Naive thymus-derived CD4-positive, alpha-beta T cell (primary cell): ENCODE measurements around the gene COL5A1. TPM values are rescaled to one million over a fixed set of nuclear protein-coding genes. Genes with fewer than 3 reads are reported as not detected.

Experiments used
- ATAC-seq: fragments of 150-1000 bp; cut with Tn5 transposase; 2 replicates; pipeline ENCODE4 v1.10.0; 2021; ENCODE audit warnings: mild to moderate bottlenecking, moderate library complexity
- CTCF ChIA-PET: fragments of 350-600 bp; sonication (Branson Sonifier 250); formaldehyde crosslinking; loops from one replicate; lab custom pipeline; 2021; ENCODE audit warnings: antibody characterized with exemption; lab: Charles Lee
- POLR2A ChIA-PET: fragments of 350-600 bp; sonication (Branson Sonifier 250); formaldehyde crosslinking; loops from one replicate; lab custom pipeline; 2021; ENCODE audit warnings: antibody characterized with exemption, inconsistent platforms; lab: Charles Lee
- DNase-seq, 9 donors: peaks; one replicate each; pipeline versions ENCODE4 v3.0.0 to v3.0.0-alpha.2; 2020 to 2022; ENCODE audit warnings: mixed read lengths in 1 of 9
- H3K27ac ChIP-seq: one replicate; pipeline ENCODE4 v1.7.0; 2013; ENCODE audit warnings: mild to moderate bottlenecking, low read depth, low read length, moderate library complexity
- H3K27me3 ChIP-seq, 2 donors: one replicate each; pipeline ENCODE4 v1.7.0; 2013; ENCODE audit warnings: low read length in 2 of 2, mild to moderate bottlenecking in 2 of 2, moderate library complexity in 2 of 2; ENCODE audit not compliant: control insufficient read depth in 2 of 2, insufficient read depth in 2 of 2
- H3K36me3 ChIP-seq, 3 experiments: 1 replicate in 2 of 3; 2 replicates in 1 of 3; pipeline ENCODE4 v1.7.0; 2013; ENCODE audit warnings: low read length in 3 of 3, mild to moderate bottlenecking in 3 of 3, moderate library complexity in 1 of 3; ENCODE audit not compliant: insufficient read depth in 3 of 3, control insufficient read depth in 2 of 3
- H3K4me1 ChIP-seq, 2 donors: one replicate each; pipeline ENCODE4 v1.7.0; 2013; ENCODE audit warnings: low read length in 2 of 2, mild to moderate bottlenecking in 2 of 2, moderate library complexity in 1 of 2; ENCODE audit not compliant: control insufficient read depth in 2 of 2, insufficient read depth in 2 of 2
- H3K4me3 ChIP-seq: 2 replicates; pipeline ENCODE4 v1.7.0; 2013; ENCODE audit warnings: mild to moderate bottlenecking, low read length
- H3K9me3 ChIP-seq, 3 experiments: 1 replicate in 2 of 3; 2 replicates in 1 of 3; pipeline ENCODE4 v1.7.0; 2013; ENCODE audit warnings: low read length in 3 of 3; ENCODE audit not compliant: control insufficient read depth in 2 of 3
- H3K27ac Mint-ChIP-seq, 9 donors: one replicate each; pipeline ENCODE4 v1.8.0; 2020 to 2022; ENCODE audit warnings: mixed read lengths in 9 of 9, mild to moderate bottlenecking in 8 of 9, moderate library complexity in 5 of 9, inconsistent platforms in 2 of 9
- H3K27me3 Mint-ChIP-seq, 5 donors: one replicate each; pipeline ENCODE4 v1.8.0; 2021 to 2022; ENCODE audit warnings: mixed read lengths in 5 of 5, mild to moderate bottlenecking in 1 of 5
- H3K36me3 Mint-ChIP-seq, 5 donors: one replicate each; pipeline ENCODE4 v1.8.0; 2020 to 2022; ENCODE audit warnings: mixed read lengths in 5 of 5, mild to moderate bottlenecking in 3 of 5, inconsistent platforms in 1 of 5
- H3K4me1 Mint-ChIP-seq, 7 donors: one replicate each; pipeline ENCODE4 v1.8.0; 2020 to 2022; ENCODE audit warnings: mixed read lengths in 7 of 7, mild to moderate bottlenecking in 3 of 7, inconsistent platforms in 1 of 7
- H3K4me3 Mint-ChIP-seq, 10 donors: one replicate each; pipeline ENCODE4 v1.8.0; 2020 to 2022; ENCODE audit warnings: mild to moderate bottlenecking in 10 of 10, mixed read lengths in 10 of 10, moderate library complexity in 6 of 10, inconsistent platforms in 2 of 10
- H3K9me3 Mint-ChIP-seq, 11 donors: one replicate each; pipeline ENCODE4 v1.8.0; 2020 to 2022; ENCODE audit warnings: mixed read lengths in 11 of 11, mild to moderate bottlenecking in 4 of 11, inconsistent platforms in 1 of 11, moderate library complexity in 1 of 11
- intact Hi-C, 2 donors: fragments of 100-400 bp; cut with micrococcal nuclease; formaldehyde crosslinking; loops; one replicate each; pipeline ENCODE4 v1.15.1; 2023
- polyA plus RNA-seq, 2 donors: library from polyadenylated mRNA; unstranded; fragments of 300-500 nt; fragmentation: Illumina TruSeq; gene quantifications; one replicate each; pipeline ENCODE4 v1.2.3, GENCODE V29; 2021
- total RNA-seq, 6 experiments: library from RNA in 5 of 6; stranded (reverse) in 5 of 6; gene quantifications; 1 replicate in 5 of 6; 2 replicates in 1 of 6; pipeline ENCODE4 v1.2.3 and lab custom pipeline; 2021 to 2026

COL5A1 gene
- total and polyA plus RNA-seq, 7 experiments from 2014 or later: 0.16 to 0.56 (median 0.24) TPM; not detected in 2

DNA sequence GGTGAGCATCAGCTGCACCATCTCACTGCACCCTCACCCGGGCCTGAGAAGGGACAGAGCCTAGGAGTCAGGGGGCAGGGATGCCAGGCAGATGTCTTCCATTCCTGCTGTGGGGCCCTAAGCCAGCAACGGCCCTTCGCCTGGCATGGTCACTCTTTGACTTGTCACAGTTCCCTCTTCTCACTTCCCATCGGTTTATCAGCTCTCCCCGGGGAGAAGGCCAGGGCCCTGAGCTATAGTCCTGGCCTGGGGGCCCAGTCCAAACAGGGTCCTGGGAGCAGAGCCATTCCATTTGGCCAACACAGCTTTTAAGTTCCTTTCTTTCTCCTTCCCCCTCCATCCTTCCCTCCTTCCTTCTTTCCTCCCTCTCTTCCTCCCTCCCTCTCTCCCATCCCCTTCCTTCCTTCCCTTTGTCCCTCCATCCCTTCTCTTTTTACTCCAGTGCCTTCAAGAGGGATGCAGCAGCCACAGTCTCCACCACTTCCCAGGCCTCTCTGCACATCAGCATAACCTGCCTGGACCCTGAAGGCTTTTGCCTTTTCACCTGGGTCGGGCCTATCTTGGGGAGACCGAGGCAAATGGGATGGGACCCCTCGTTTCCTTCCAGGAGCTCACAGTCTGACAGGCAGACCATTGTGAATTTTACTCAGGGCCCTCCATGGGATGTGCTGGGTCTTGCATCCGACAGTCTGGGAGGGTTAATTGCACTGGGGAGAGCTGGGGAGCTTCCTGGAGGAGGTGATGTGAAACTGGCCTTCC, 4.2 kb downstream of the COL5A1 start:
- intact Hi-C loops: loop anchor here in 1 of 2 donors (10.0 kb wide), 1 partner anchor 1189 kb away; no protein-coding TSS in a partner anchor
- CTCF ChIA-PET: no interaction called here
- DNase-seq: no peak

DNA sequence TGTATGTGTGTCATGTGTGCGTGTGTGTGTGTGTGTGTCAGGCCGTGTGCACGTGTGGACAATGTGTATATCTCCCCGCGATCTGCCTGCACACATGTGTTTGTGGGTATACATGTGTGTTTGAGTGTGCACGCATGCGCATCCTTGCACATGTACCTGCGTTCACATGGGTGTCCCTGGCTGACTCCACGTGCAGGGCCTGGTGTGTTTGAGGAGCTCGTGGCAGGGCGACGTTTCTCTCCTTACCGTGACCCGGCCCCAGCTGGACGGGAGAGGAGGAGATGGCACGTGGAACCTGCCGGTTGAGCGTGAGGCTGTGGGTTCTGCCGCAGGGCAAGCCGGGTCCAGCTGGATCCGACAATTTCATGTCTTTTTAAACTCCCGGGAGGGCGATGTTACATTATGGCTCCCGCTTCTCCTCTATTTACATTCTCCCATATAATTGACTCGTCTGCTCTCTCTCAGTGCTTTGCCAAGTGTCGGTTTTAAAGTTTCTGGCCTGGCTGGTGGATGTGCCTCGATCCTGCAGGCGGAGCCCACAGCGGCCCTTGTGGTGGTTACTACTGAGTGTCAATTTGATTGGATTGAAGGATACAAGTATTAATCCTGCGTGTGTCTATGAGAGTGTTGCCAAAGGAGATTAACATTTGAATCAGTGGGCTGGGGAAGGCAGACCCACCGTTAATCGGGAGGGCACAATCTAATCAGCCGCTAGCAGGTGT, 5.9 kb downstream of the COL5A1 start:
- Mint-ChIP-seq H3K4me1 (peaks cover 0 to 4% (median 0%) of the 10 kb centered on the region in 7 donors), H3K27ac (no peak overlapping the region), H3K9me3 (peaks cover 0 to 2% (median 0%) of the 10 kb centered on the region in 11 donors), H3K27me3 (peaks cover 5 to 21% (median 8%) of the 10 kb centered on the region in 5 donors), H3K36me3 (no peaks in the 10 kb centered on the region), H3K4me3 (no peak overlapping the region)
- Histone ChIP-seq H3K36me3 (no peaks in the 10 kb centered on the region), H3K4me1 (no peaks in the 10 kb centered on the region), H3K9me3 (no peaks in the 10 kb centered on the region), H3K27ac (no peak overlapping the region), H3K4me3 (no peak overlapping the region), H3K27me3 (no peaks in the 10 kb centered on the region)
- intact Hi-C loops: loop anchor here in 1 of 2 donors (10.0 kb wide), 1 partner anchor 1187 kb away; no protein-coding TSS in a partner anchor
- ATAC-seq (no peak), DNase-seq (no peak)
- ChIA-PET POLR2A (no interaction called here), CTCF (no interaction called here)

More for the DNA sequence above, 4.2 kb downstream of the COL5A1 start:
- Mint-ChIP-seq H3K9me3 (peaks cover 0 to 2% (median 0%) of the 10 kb centered on the region in 11 donors), H3K27ac (no peak overlapping the region), H3K4me1 (peaks cover 0 to 4% (median 0%) of the 10 kb centered on the region in 7 donors), H3K27me3 (peaks cover 4 to 22% (median 9%) of the 10 kb centered on the region in 5 donors), H3K4me3 (no peak overlapping the region), H3K36me3 (no peaks in the 10 kb centered on the region)
- Histone ChIP-seq H3K27ac (no peak overlapping the region), H3K27me3 (no peaks in the 10 kb centered on the region), H3K9me3 (no peaks in the 10 kb centered on the region), H3K4me3 (no peak overlapping the region), H3K36me3 (no peaks in the 10 kb centered on the region), H3K4me1 (no peaks in the 10 kb centered on the region)
- no peak for ATAC-seq
- POLR2A ChIA-PET: no interaction called here

DNA sequence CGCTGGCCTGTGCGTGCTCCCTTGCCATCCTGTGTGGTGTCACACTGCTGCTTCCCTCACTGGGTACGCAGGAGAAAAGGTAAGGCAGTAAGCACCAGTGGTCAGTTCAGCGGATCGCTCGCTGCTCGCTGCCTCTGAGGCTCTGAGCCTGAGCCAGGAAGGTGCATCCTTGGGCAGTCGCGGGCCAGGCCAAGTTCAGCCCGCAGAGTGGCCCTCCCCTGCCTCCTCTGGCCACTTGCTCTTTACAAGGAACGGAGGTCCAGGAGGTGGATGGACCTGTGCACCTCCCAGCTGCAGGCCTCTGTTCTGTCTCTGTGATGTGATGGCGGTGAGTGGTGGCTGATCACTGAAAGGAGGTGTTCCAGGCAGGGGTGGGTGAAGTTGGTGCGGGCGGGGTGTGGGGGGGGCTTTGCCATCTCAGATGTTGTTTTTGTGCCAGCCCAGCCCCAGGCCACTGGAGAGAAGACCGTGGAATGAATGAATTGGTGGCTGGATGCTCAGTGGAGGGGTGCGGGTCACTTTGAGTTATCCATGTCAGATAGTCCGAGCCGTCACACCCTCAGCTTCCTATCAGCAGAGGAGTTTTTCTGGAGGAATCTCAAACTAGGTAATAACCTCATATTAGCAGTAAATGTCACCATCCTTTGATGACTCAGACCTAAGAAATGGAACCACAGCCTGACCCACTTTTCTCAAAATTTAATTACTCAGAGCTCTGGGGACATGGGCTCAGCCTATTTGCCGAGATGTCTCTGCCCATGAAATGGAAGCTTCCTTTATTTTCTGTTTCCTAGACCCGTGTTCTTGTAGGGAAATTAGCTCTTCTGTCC, 7.3 kb downstream of the COL5A1 start:
- ATAC-seq: no peak
- intact Hi-C loops: loop anchor here in 1 of 2 donors (10.0 kb wide), 1 partner anchor 1186 kb away; no protein-coding TSS in a partner anchor
- no peaks in the 10 kb centered on the region for H3K36me3 Mint-ChIP-seq
- H3K9me3 Mint-ChIP-seq: peaks cover 0 to 2% (median 0%) of the 10 kb centered on the region in 11 donors
- H3K27ac Mint-ChIP-seq: no peak overlapping the region
- ChIA-PET POLR2A (no interaction called here), CTCF (interaction anchor here (0.7 kb wide), 1 partner anchor 200 kb away, joined by 3 read pairs; no protein-coding TSS in a partner anchor)
- DNase-seq: no peak
- Histone ChIP-seq H3K27me3 (no peaks in the 10 kb centered on the region), H3K36me3 (no peaks in the 10 kb centered on the region), H3K4me1 (no peaks in the 10 kb centered on the region), H3K9me3 (no peaks in the 10 kb centered on the region), H3K4me3 (no peak overlapping the region), H3K27ac (no peak overlapping the region)
- H3K4me1 Mint-ChIP-seq: no peaks in the 10 kb centered on the region
- no peak overlapping the region for H3K4me3 Mint-ChIP-seq
- peaks cover 0 to 7% (median 0%) of the 10 kb centered on the region in 5 donors for H3K27me3 Mint-ChIP-seq

DNA sequence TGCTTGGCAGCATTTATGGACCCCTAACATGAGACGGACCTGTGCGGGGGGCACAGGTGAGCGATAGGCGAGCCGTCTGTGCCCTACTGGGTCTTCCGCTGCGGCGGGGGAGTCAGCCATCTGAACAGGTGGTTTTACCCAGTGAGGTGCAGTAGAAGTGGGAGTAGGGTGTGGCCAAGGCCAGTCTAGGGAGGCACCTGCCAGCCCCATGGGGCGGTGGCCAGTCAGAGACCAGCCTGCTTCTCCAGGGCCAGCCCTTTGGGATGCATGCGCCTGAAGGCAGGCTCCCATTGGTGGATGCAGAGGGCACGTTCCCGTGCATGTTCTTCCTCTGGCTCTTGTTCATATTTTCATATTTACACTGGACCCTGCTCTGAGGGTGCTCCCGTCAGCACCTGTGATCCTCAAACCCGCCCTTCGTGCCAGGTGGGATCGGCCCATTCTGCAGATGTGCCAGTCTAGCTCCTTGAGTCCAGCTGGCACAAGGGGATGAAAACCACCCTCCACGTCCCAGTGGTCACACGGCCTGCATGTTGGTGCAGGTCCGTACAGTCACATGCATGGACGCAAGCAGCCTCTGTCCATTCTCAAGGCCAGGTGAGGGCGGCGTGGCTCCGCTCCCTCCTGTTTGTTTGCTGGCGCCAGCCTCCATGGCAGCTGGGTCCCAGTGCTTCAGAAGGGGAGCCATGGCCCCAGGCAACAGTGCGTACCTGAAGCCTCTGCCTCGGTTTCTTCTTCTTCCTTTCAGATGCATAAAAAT, 9.0 kb downstream of the COL5A1 start:
- DNase-seq: no peak
- Histone ChIP-seq H3K27ac (no peak overlapping the region), H3K4me3 (no peak overlapping the region), H3K9me3 (no peaks in the 10 kb centered on the region), H3K27me3 (no peaks in the 10 kb centered on the region), H3K4me1 (no peaks in the 10 kb centered on the region), H3K36me3 (no peaks in the 10 kb centered on the region)
- CTCF ChIA-PET: no interaction called here
- Mint-ChIP-seq H3K36me3 (no peaks in the 10 kb centered on the region), H3K27me3 (peaks cover 0 to 6% (median 0%) of the 10 kb centered on the region in 5 donors), H3K4me1 (no peaks in the 10 kb centered on the region), H3K4me3 (no peak overlapping the region), H3K9me3 (no peaks in the 10 kb centered on the region), H3K27ac (no peak overlapping the region)
- ATAC-seq: no peak
- intact Hi-C loops: no loop called here
- POLR2A ChIA-PET: no interaction called here

DNA sequence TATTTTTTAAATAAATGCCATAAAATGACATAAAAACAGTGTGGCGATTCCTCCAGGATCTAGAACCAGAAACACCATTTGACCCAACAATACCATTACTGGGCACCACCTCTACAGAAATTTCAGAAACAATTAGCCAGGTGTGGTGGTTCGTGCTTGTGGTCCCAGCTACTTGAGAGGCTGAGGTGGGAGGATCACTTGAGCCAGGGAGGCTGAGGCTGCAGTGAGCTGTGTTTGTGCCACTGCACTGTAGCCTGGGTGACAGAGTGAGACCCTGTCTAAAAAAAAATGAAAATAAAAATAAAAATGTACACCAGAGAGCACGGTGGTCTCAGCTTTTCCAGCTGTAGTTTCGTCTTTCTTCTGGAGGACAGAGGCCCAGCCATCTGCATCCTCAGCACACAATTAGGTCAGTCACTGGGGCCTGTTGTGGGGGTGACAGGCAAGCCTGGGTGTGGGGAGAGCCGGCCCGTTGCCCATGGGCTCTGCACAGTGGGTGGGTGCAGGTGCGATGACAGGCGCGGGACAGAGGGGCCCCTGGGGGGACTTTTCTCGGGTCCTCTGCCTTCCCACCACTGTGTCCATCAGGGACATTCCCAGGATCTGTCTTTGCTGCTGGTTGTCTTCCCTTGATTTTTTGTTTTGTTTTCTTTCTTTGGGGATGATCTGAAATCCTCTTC, 9.8 kb downstream of the COL5A1 start:
- Histone ChIP-seq H3K4me1 (no peaks in the 10 kb centered on the region), H3K9me3 (no peaks in the 10 kb centered on the region), H3K4me3 (no peak overlapping the region), H3K27me3 (no peaks in the 10 kb centered on the region), H3K36me3 (no peaks in the 10 kb centered on the region), H3K27ac (no peak overlapping the region)
- H3K36me3 Mint-ChIP-seq: no peaks in the 10 kb centered on the region
- POLR2A ChIA-PET: no interaction called here
- no peak for DNase-seq
- CTCF ChIA-PET: no interaction called here
- ATAC-seq: no peak
- no peak overlapping the region for H3K4me3 Mint-ChIP-seq
- H3K4me1 Mint-ChIP-seq: no peaks in the 10 kb centered on the region
- peaks cover 0 to 6% (median 0%) of the 10 kb centered on the region in 5 donors for H3K27me3 Mint-ChIP-seq
- H3K9me3 Mint-ChIP-seq: no peaks in the 10 kb centered on the region
- no peak overlapping the region for H3K27ac Mint-ChIP-seq
- intact Hi-C loops: no loop called here
